ENCODE data around the gene CCL28.
A peak's percentile ranks its signal among the peaks of the same experiment; 100 is the strongest.
"Not testable (repeated sequence)": the region's sequence is repeated elsewhere in the genome, so short reads cannot be mapped to it uniquely, and the experiment has no call there.

CCL28 gene

GRCh38 chr5:43402524-43403066 lies 9.6 kb downstream of the CCL28 start:
- not testable (repeated sequence) for DNase-seq

GRCh38 chr5:43401827-43402226 lies 10.4 kb downstream of the CCL28 start:
- DNase-seq: no peak

GRCh38 chr5:43400082-43400481 lies 12.1 kb downstream of the CCL28 start:
- DNase-seq: no peak

GRCh38 chr5:43396762-43397304 lies 15.4 kb downstream of the CCL28 start:
- peak; percentile 62 for DNase-seq

GRCh38 chr5:43390471-43390870 lies 21.7 kb downstream of the CCL28 start:
- DNase-seq: no peak

GRCh38 chr5:43389679-43390329 lies 22.4 kb downstream of the CCL28 start:
- peak; percentile 66 for DNase-seq

- no peak for DNase-seq
These were observed 25.2 kb downstream of the CCL28 start for GRCh38 chr5:43386960-43387362.

GRCh38 chr5:43376496-43377140 lies 35.6 kb downstream of the CCL28 start:
- no peak for DNase-seq

GRCh38 chr5:43371821-43372220 lies 40.4 kb downstream of the CCL28 start:
- DNase-seq: no peak

GRCh38 chr5:43370352-43370751 lies 41.8 kb downstream of the CCL28 start:
- no peak for DNase-seq

GRCh38 chr5:43369651-43370050 lies 42.5 kb downstream of the CCL28 start:
- DNase-seq: no peak

GRCh38 chr5:43367909-43368669 lies 44.1 kb downstream of the CCL28 start:
- no peak for DNase-seq

GRCh38 chr5:43367453-43367852 lies 44.7 kb downstream of the CCL28 start:
- no peak for DNase-seq

GRCh38 chr5:43366680-43367246 lies 45.4 kb downstream of the CCL28 start:
- DNase-seq: not testable (repeated sequence)

GRCh38 chr5:43365155-43365554 lies 47.0 kb downstream of the CCL28 start:
- DNase-seq: not testable (repeated sequence)

- DNase-seq: no peak
These were observed 48.6 kb downstream of the CCL28 start for GRCh38 chr5:43363445-43364152.

GRCh38 chr5:43362725-43363435 lies 49.3 kb downstream of the CCL28 start:
- no peak for DNase-seq

GRCh38 chr5:43358726-43359125 lies 53.5 kb downstream of the CCL28 start:
- DNase-seq: no peak

- no peak for DNase-seq
These were observed 53.9 kb downstream of the CCL28 start for GRCh38 chr5:43358301-43358700.

GRCh38 chr5:43357878-43358281 lies 54.3 kb downstream of the CCL28 start:
- no peak for DNase-seq

GRCh38 chr5:43357067-43357466 lies 55.1 kb downstream of the CCL28 start:
- DNase-seq: no peak

- DNase-seq: no peak
These were observed 57.4 kb downstream of the CCL28 start for GRCh38 chr5:43354774-43355173.

All from CD4-positive, alpha-beta T cell treated with Interleukin-10 for 1 hour (primary cell).